Activated naive CD4-positive, alpha-beta T cell treated with anti-CD3 and anti-CD28 coated beads, Interleukin-2, amount 50 U/mL, for 16 hours (primary cell): Measurements from ENCODE around the gene SCAP.

Experiments
- DNase-seq: peaks from one replicate; pipeline ENCODE4 v3.0.0-alpha.2; 2020

Gene SCAP

GRCh38 chr3:47429476-47430270, 46.1 kb downstream of the SCAP start:
- no peak for DNase-seq

- DNase-seq = no peak
Observed at GRCh38 chr3:47428662-47429061, 47.1 kb downstream of the SCAP start.

- DNase-seq = no peak
Observed at GRCh38 chr3:47427866-47428265, 47.9 kb downstream of the SCAP start.

GRCh38 chr3:47425959-47426358, 49.8 kb downstream of the SCAP start:
- DNase-seq = no peak

- DNase-seq = no peak
Observed at GRCh38 chr3:47425383-47425778, 50.4 kb downstream of the SCAP start.

- no peak for DNase-seq
Observed at GRCh38 chr3:47424434-47425382, 51.0 kb downstream of the SCAP start.

GRCh38 chr3:47423548-47424145, 52.1 kb downstream of the SCAP start:
- no peak for DNase-seq

GRCh38 chr3:47422743-47423142, 53.0 kb downstream of the SCAP start:
- no peak for DNase-seq

GRCh38 chr3:47421741-47422649, 53.7 kb downstream of the SCAP start:
- DNase-seq = no peak

- DNase-seq = peak; percentile 88
Observed at GRCh38 chr3:47420511-47421484, 54.9 kb downstream of the SCAP start.

- no peak for DNase-seq
Observed at GRCh38 chr3:47420044-47420430, 55.7 kb downstream of the SCAP start.

- DNase-seq = no peak
Observed at GRCh38 chr3:47419083-47420043, 56.4 kb downstream of the SCAP start.

- DNase-seq = no peak
Observed at GRCh38 chr3:47418167-47419082, 57.3 kb downstream of the SCAP start.

- no peak for DNase-seq
Observed at GRCh38 chr3:47416041-47416440, 59.7 kb downstream of the SCAP start.

GRCh38 chr3:47414666-47415587, 60.8 kb downstream of the SCAP start:
- DNase-seq = no peak

GRCh38 chr3:47414161-47414564, 61.6 kb downstream of the SCAP start:
- no peak for DNase-seq

- no peak for DNase-seq
Observed at GRCh38 chr3:47413751-47414150, 62.0 kb downstream of the SCAP start.
